Astrocyte (in vitro differentiated cells and primary cell): Measurements from ENCODE around the gene VPS11. TPM values are rescaled to one million over a fixed set of nuclear protein-coding genes. Genes with fewer than 3 reads are reported as not detected.
A peak's percentile ranks its signal among the peaks of the same experiment; 100 is the strongest.

Source experiments
- DNase-seq: peaks from one replicate; pipeline ENCODE4 v3.0.0-alpha.2; 2010; ENCODE audit warnings: low read depth
- FAIRE-seq: peaks from 2 replicates; lab custom pipeline; 2011; peaks lifted over from hg19 to GRCh38; lab: Jason Lieb, UNC
- H2AFZ ChIP-seq: 2 replicates; pipeline ENCODE4 v1.6.0; 2012; ENCODE audit warnings: low read depth, low read length, inconsistent platforms
- H3K27ac ChIP-seq: 2 replicates; pipeline ENCODE4 v1.5.1; 2011; ENCODE audit warnings: low read depth, low read length, inconsistent platforms
- H3K27me3 ChIP-seq: 2 replicates; pipeline ENCODE4 v1.6.0; 2011; ENCODE audit warnings: low read length, inconsistent platforms; ENCODE audit not compliant: insufficient read depth
- H3K36me3 ChIP-seq: 2 replicates; pipeline ENCODE4 v1.5.1; 2011; ENCODE audit warnings: low read length, inconsistent platforms; ENCODE audit not compliant: insufficient read depth
- H3K4me1 ChIP-seq: 2 replicates; pipeline ENCODE4 v1.5.1; 2011; ENCODE audit warnings: low read length, inconsistent platforms; ENCODE audit not compliant: insufficient read depth
- H3K4me2 ChIP-seq: 2 replicates; pipeline ENCODE4 v1.6.0; 2012; ENCODE audit warnings: low read length, inconsistent platforms
- H3K4me3 ChIP-seq: 2 replicates; pipeline ENCODE4 v1.5.1; 2011; ENCODE audit warnings: low read depth, mild to moderate bottlenecking, low read length, inconsistent platforms; ENCODE audit not compliant: insufficient read depth
- H3K79me2 ChIP-seq: 2 replicates; pipeline ENCODE4 v1.6.0; 2012; ENCODE audit warnings: mild to moderate bottlenecking, low read length, inconsistent platforms; ENCODE audit not compliant: insufficient read depth
- H3K9ac ChIP-seq: 2 replicates; pipeline ENCODE4 v1.6.0; 2012; ENCODE audit warnings: mild to moderate bottlenecking, low read length, inconsistent platforms
- H3K9me3 ChIP-seq: 2 replicates; pipeline ENCODE4 v1.5.1; 2012; ENCODE audit warnings: low read depth, mild to moderate bottlenecking, low read length, inconsistent platforms; ENCODE audit not compliant: insufficient read depth
- H4K20me1 ChIP-seq: 2 replicates; pipeline ENCODE4 v1.6.0; 2012; ENCODE audit warnings: low read length, inconsistent platforms; ENCODE audit not compliant: insufficient read depth
- H3K27ac Mint-ChIP-seq: one replicate; pipeline ENCODE4 v1.8.0; 2021; ENCODE audit warnings: mild to moderate bottlenecking, mixed read lengths; ENCODE audit not compliant: unreplicated experiment
- H3K27me3 Mint-ChIP-seq: one replicate; pipeline ENCODE4 v1.8.0; 2021; ENCODE audit warnings: low read depth, mixed read lengths; ENCODE audit not compliant: unreplicated experiment
- H3K36me3 Mint-ChIP-seq: one replicate; pipeline ENCODE4 v1.8.0; 2021; ENCODE audit warnings: low read depth, mixed read lengths; ENCODE audit not compliant: unreplicated experiment
- H3K4me1 Mint-ChIP-seq: one replicate; pipeline ENCODE4 v1.8.0; 2021; ENCODE audit warnings: low read depth, mixed read lengths; ENCODE audit not compliant: unreplicated experiment
- H3K4me3 Mint-ChIP-seq: one replicate; pipeline ENCODE4 v1.8.0; 2021; ENCODE audit warnings: mild to moderate bottlenecking, moderate library complexity, mixed read lengths; ENCODE audit not compliant: unreplicated experiment
- H3K9me3 Mint-ChIP-seq: one replicate; pipeline ENCODE4 v1.8.0; 2021; ENCODE audit warnings: mild to moderate bottlenecking, mixed read lengths; ENCODE audit not compliant: unreplicated experiment
- CTCF ChIP-seq: IDR thresholded peaks from 2 replicates; pipeline ENCODE4 v1.5.1; 2011; ENCODE audit warnings: low read depth, mild to moderate bottlenecking, inconsistent platforms, low read length, moderate library complexity; ENCODE audit not compliant: insufficient read depth
- EZH2 ChIP-seq: IDR thresholded peaks from 2 replicates; pipeline ENCODE4 v1.6.1; 2012; ENCODE audit warnings: mild to moderate bottlenecking, low read length, inconsistent platforms; ENCODE audit not compliant: insufficient read depth
- total RNA-seq: library from RNA; stranded (reverse); gene quantifications from 2 replicates; pipeline ENCODE4 v1.2.1, GENCODE V29; 2021

Gene VPS11
- total RNA-seq, 1 donor from 2014 or later = 24.0 TPM

GRCh38 chr11:119078675-119079420, 11.2 kb downstream of the VPS11 start:
- H3K4me1 ChIP-seq = no peaks in the 10 kb centered on the region
- Mint-ChIP-seq H3K4me1 (no peaks in the 10 kb centered on the region), H3K4me3 (no peak overlapping the region), H3K27ac (peak overlapping the region; percentile 53), H3K27me3 (no peaks in the 10 kb centered on the region), H3K36me3 (peaks cover 21% of the 10 kb centered on the region), H3K9me3 (no peaks in the 10 kb centered on the region)
- H3K4me2 ChIP-seq = no peak overlapping the region
- no peaks in the 10 kb centered on the region for H3K79me2 ChIP-seq
- FAIRE-seq (no peak), DNase-seq (no peak)
- H2AFZ ChIP-seq = no peak overlapping the region
- no peak overlapping the region for H3K4me3 ChIP-seq
- H3K9ac ChIP-seq = no peak overlapping the region
- H3K27ac ChIP-seq = no peak overlapping the region
- peaks cover 38% of the 10 kb centered on the region for H3K36me3 ChIP-seq
- H3K9me3 ChIP-seq = no peaks in the 10 kb centered on the region
- TF ChIP-seq CTCF (no peak), EZH2 (no peak)
- H4K20me1 ChIP-seq = no peaks in the 10 kb centered on the region
- no peaks in the 10 kb centered on the region for H3K27me3 ChIP-seq

- H3K27me3 ChIP-seq = no peaks in the 10 kb centered on the region
- H3K36me3 ChIP-seq = peaks cover 34% of the 10 kb centered on the region
- TF ChIP-seq CTCF (no peak), EZH2 (no peak)
- DNase-seq = no peak
- Mint-ChIP-seq H3K4me3 (no peak overlapping the region), H3K27ac (no peak overlapping the region), H3K27me3 (no peaks in the 10 kb centered on the region), H3K36me3 (peaks cover 20% of the 10 kb centered on the region), H3K9me3 (no peaks in the 10 kb centered on the region), H3K4me1 (no peaks in the 10 kb centered on the region)
- no peak overlapping the region for H3K4me2 ChIP-seq
- H3K9ac ChIP-seq = no peak overlapping the region
- H3K9me3 ChIP-seq = no peaks in the 10 kb centered on the region
- no peak for FAIRE-seq
- peaks cover 12% of the 10 kb centered on the region for H3K79me2 ChIP-seq
- peaks cover 3% of the 10 kb centered on the region for H4K20me1 ChIP-seq
- H2AFZ ChIP-seq = no peak overlapping the region
- H3K4me3 ChIP-seq = no peak overlapping the region
- no peak overlapping the region for H3K27ac ChIP-seq
- peaks cover 11% of the 10 kb centered on the region for H3K4me1 ChIP-seq
These were observed 14.2 kb downstream of the VPS11 start for GRCh38 chr11:119081682-119082260.
